GM12878 (cell line): ENCODE measurements around the gene MAD1L1. TPM values are rescaled to one million over a fixed set of nuclear protein-coding genes. Genes with fewer than 3 reads are reported as not detected.

Experiments used
- ATAC-seq: fragments of 200-7000 bp; cut with Tn5 transposase; 3 replicates; pipeline ENCODE4 v1.9.1; 2020; ENCODE audit warnings: mild to moderate bottlenecking, moderate library complexity
- BruUV-seq: library from RNA; stranded (reverse); fragments of 400-500 nt; replicated peaks from 2 replicates; lab custom pipeline; 2021; lab: Mats Ljungman, UMichigan
- CTCF ChIA-PET: fragments of 300-600 bp; sonication (Branson Sonifier 250); formaldehyde crosslinking; extraction: SDS; loops from one replicate; lab custom pipeline; 2021; ENCODE audit warnings: inconsistent platforms; lab: Yijun Ruan, JAX
- POLR2A ChIA-PET: fragments of 350-600 bp; formaldehyde crosslinking; extraction: SDS; loops from one replicate; lab custom pipeline; 2021; ENCODE audit warnings: inconsistent platforms; lab: Charles Lee
- RAD21 ChIA-PET: fragments of 300-600 bp; sonication (Branson Sonifier 250); formaldehyde crosslinking; loops from one replicate; lab custom pipeline; 2023; ENCODE audit warnings: antibody characterized with exemption; ENCODE audit not compliant: unreplicated experiment; lab: Charles Lee
- SMC1A ChIA-PET: fragments of 300-600 bp; sonication (Branson Sonifier 250); formaldehyde crosslinking; loops from one replicate; lab custom pipeline; 2023; ENCODE audit not compliant: unreplicated experiment, uncharacterized antibody; lab: Charles Lee
- DNase-seq: peaks from one replicate; pipeline ENCODE4 v3.0.0-alpha.2; 2011; ENCODE audit warnings: low read depth, low spot score
- FAIRE-seq: peaks from 3 replicates; lab custom pipeline; 2011; peaks lifted over from hg19 to GRCh38; lab: Jason Lieb, UNC
- H2AFZ ChIP-seq: 2 replicates; pipeline ENCODE4 v1.6.0; 2011; ENCODE audit warnings: low read depth, low read length, control low read depth; ENCODE audit not compliant: control insufficient read depth
- H3K27ac ChIP-seq: 2 replicates; pipeline ENCODE4 v1.5.1; 2011; ENCODE audit warnings: control low read depth; ENCODE audit not compliant: control insufficient read depth, insufficient read depth
- H3K27me3 ChIP-seq, 2 experiments: replicated peaks in 1 of 2; 2 replicates each; pipeline versions ENCODE4 v1.6.0 to v1.6.1; 2011; ENCODE audit warnings: low read length in 1 of 2; ENCODE audit not compliant: control insufficient read depth in 2 of 2, insufficient read depth in 2 of 2
- H3K36me3 ChIP-seq, 2 experiments: 2 replicates each; pipeline ENCODE4 v1.5.1; 2011; ENCODE audit warnings: low read length in 1 of 2; ENCODE audit not compliant: control insufficient read depth in 2 of 2, insufficient read depth in 2 of 2
- H3K4me1 ChIP-seq: 2 replicates; pipeline ENCODE4 v1.6.1; 2011; ENCODE audit warnings: mild to moderate bottlenecking, low read length, moderate library complexity, mixed read lengths; ENCODE audit not compliant: control insufficient read depth, insufficient read depth
- H3K4me2 ChIP-seq: 2 replicates; pipeline ENCODE4 v1.6.0; 2011; ENCODE audit warnings: control low read depth; ENCODE audit not compliant: control insufficient read depth, insufficient read depth
- H3K4me3 ChIP-seq: fragments of 200-600 bp; sonication (generic); 2 replicates; pipeline ENCODE4 v1.5.1; 2016
- H3K79me2 ChIP-seq: 2 replicates; pipeline ENCODE4 v1.6.0; 2011; ENCODE audit warnings: low read length; ENCODE audit not compliant: control insufficient read depth, insufficient read depth
- H3K9ac ChIP-seq: 2 replicates; pipeline ENCODE4 v1.8.0; 2011; ENCODE audit warnings: low read length, control low read depth, mixed read lengths; ENCODE audit not compliant: control insufficient read depth, insufficient read depth
- H3K9me3 ChIP-seq: replicated peaks from 3 replicates; pipeline ENCODE4 v1.5.1; 2011; ENCODE audit warnings: mild to moderate bottlenecking, low read length; ENCODE audit not compliant: control insufficient read depth, insufficient read depth
- H4K20me1 ChIP-seq: 2 replicates; pipeline ENCODE4 v1.6.0; 2011; ENCODE audit not compliant: control insufficient read depth, insufficient read depth
- ATF7 ChIP-seq: fragments of 450-650 bp; IDR thresholded peaks from 2 replicates; pipeline ENCODE4 v1.6.1; 2016; ENCODE audit warnings: low read depth, mild to moderate bottlenecking
- CBFB ChIP-seq: IDR thresholded peaks from 2 replicates; pipeline ENCODE4 v1.6.1; 2016; ENCODE audit warnings: antibody characterized with exemption, low read depth
- GATAD2B ChIP-seq: fragments of 450-650 bp; conservative IDR thresholded peaks from 2 replicates; pipeline ENCODE4 v1.6.1; 2017; ENCODE audit warnings: low read depth, mild to moderate bottlenecking, moderate library complexity
- MEF2A ChIP-seq: IDR thresholded peaks from 2 replicates; pipeline ENCODE4 v1.6.1; 2011; ENCODE audit warnings: low read depth, mild to moderate bottlenecking, low read length, moderate library complexity; ENCODE audit not compliant: insufficient read depth
- PAX5 ChIP-seq: IDR thresholded peaks from 2 replicates; pipeline ENCODE4 v1.6.1; 2011; ENCODE audit warnings: low read depth, low read length, borderline replicate concordance
- PML ChIP-seq: IDR thresholded peaks from 2 replicates; pipeline ENCODE4 v1.6.1; 2012; ENCODE audit warnings: low read length, inconsistent platforms
- POLR2A ChIP-seq: IDR thresholded peaks from 2 replicates; pipeline ENCODE4 v1.6.1; 2011; ENCODE audit warnings: low read depth, mild to moderate bottlenecking, low read length
- WGBS: methylation state at CpG from one replicate; pipeline ENCODE4 v1.1.6; 2016; ENCODE audit warnings: low lambda C conversion rate; ENCODE audit not compliant: insufficient replicate concordance, insufficient coverage; ENCODE audit errors: missing lambda C conversion rate; 5-methylcytosine and 5-hydroxymethylcytosine counted together
- in situ Hi-C: fragments of 300-500 bp; cut with MboI; formaldehyde crosslinking; loops from 9 replicates; pipeline ENCODE4 v1.14.3; 2018; ENCODE audit warnings: mixed read lengths
- intact Hi-C: fragments of 100-400 bp; cut with micrococcal nuclease; formaldehyde crosslinking; loops from one replicate; pipeline ENCODE4 v1.14.2; 2022; ENCODE audit not compliant: unreplicated experiment
- polyA plus RNA-seq, 11 experiments: library from polyadenylated mRNA; depleted of rRNA in 4 of 11; unstranded in 6 of 11; stranded (reverse) in 5 of 11; fragments of >200 nt; fragmentation: Nextera tagmentation in 4 of 11; fragmentation: Illumina TruSeq in 1 of 11; extraction: Ambion mirVana in 4 of 11; extraction: Trizol in 1 of 11; gene quantifications; 1 replicate in 1 of 11; 2 replicates in 10 of 11; pipeline versions ENCODE4 v1.2.1 to v1.2.3, GENCODE V29; 2011 to 2016; ENCODE audit warnings: inconsistent platforms in 2 of 11, missing spikeins in 2 of 11, low read depth in 1 of 11
- total RNA-seq, 4 experiments: library from RNA; depleted of rRNA in 3 of 4; stranded (reverse); fragments of >200 nt in 3 of 4; fragmentation: Illumina TruSeq in 1 of 4; extraction: Trizol in 1 of 4; gene quantifications; 2 replicates each; pipeline versions ENCODE4 v1.2.1 to v1.2.3, GENCODE V29; 2013 to 2021
- TF ChIP-seq, protein P1 (sequence below): IDR thresholded peaks from 2 replicates; pipeline ENCODE4 v1.6.1; 2011; ENCODE audit warnings: borderline replicate concordance, low read depth, mild to moderate bottlenecking, moderate library complexity, low read length; ENCODE audit not compliant: insufficient read depth, poor library complexity, severe bottlenecking

MAD1L1 gene
- total and polyA plus RNA-seq, 10 of the 15 experiments (the other 5 are each of a cell fraction or from before 2014, with no cell fraction given): 2.2 to 76.8 (median 38.3) TPM

DNA sequence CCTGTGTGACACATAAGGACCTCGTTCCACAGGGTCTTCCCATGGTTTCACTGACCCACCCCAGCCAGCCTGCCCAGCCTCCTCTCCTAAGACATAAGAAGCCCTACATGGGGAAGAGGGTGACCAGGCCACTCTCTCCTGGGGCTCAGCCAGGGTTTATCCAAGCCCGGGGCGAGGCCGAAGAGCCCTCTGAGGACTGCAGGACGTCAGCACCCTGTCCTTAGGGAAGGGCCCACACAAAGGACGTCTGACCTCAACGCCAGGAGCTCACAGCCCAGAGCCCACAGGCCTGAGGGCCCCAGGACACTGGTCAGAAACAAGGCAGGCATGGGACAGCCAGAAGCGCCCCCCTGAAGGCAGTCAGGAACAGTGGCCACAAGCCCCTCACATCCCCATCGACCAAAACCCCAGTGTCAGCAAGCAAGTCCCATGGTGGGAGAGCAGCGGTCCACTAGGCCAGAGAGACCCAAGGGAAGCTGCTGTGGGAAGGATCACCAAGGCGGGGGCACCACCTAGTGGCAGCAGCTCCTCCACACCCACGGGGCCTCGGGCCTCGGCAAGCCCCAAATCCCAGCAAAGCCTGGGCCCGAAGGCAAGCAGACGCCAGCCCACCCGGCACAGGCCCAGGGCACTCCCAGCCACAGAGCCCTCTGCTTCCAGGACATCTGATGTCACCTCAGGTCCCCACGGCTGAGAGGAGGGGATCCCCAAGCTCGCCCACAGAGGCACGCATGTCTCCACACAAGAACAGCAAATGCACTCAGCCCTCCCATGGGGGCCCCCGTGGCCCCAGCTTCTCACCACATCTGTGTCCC, 23.4 kb downstream of the MAD1L1 start (continued):
- TF ChIP-seq, protein P1, sequence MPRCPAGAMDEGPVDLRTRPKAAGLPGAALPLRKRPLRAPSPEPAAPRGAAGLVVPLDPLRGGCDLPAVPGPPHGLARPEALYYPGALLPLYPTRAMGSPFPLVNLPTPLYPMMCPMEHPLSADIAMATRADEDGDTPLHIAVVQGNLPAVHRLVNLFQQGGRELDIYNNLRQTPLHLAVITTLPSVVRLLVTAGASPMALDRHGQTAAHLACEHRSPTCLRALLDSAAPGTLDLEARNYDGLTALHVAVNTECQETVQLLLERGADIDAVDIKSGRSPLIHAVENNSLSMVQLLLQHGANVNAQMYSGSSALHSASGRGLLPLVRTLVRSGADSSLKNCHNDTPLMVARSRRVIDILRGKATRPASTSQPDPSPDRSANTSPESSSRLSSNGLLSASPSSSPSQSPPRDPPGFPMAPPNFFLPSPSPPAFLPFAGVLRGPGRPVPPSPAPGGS: peak; percentile 47
- TF ChIP-seq GATAD2B (peak; percentile 51; the same call in 1 of the 2 replicates), ATF7 (peak; percentile 26; the same call in 1 of the 2 replicates), MEF2A (0 out of 2 replicates have a peak, but pooled peaks have one; percentile 2), POLR2A (0 out of 2 replicates have a peak, but pooled peaks have one; percentile 10), CBFB (peak; percentile 44; the same call in 1 of the 2 replicates), PAX5 (peak; percentile 76; the same call in 1 of the 2 replicates)

DNA sequence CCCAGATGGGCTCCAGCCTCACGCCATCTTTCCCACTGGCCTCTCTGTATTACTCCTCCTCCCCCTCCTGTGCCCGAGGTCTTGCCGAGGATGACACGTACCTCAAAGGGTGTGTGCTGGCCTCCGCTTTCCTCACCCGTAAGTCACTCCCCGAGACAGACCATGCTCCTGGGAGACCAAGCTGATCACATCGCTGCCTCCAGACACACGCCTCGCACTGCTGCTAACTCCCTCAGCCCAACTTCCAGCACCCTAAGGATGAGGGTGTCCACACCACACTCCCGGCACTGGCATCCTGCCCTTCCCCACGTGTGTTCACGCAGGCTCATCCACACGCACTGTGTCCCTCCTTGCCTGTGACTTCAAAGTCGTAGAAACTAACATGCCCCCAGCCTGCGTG, 24.0 kb downstream of the MAD1L1 start:
- SMC1A ChIA-PET: interaction anchor here (1.3 to 3.0 kb wide), 5 partner anchors 13 to 139 kb away, joined by 6 to 14 read pairs (median 7); no protein-coding TSS in a partner anchor
- CTCF ChIA-PET: interaction anchor here (1.0 to 5.3 kb wide), 13 partner anchors 8 to 630 kb away, joined by 3 to 45 read pairs (median 4); no protein-coding TSS in a partner anchor
- Histone ChIP-seq H3K4me2 (no peak overlapping the region), H3K9ac (no peak overlapping the region), H2AFZ (no peak overlapping the region), H3K27ac (no peak overlapping the region), H4K20me1 (no peaks in the 10 kb centered on the region), H3K27me3 (no peaks in the 10 kb centered on the region)
- FAIRE-seq (no peak), DNase-seq (no peak)
- RAD21 ChIA-PET: interaction anchor here (1.0 to 2.5 kb wide), 6 partner anchors 43 to 396 kb away, joined by 3 to 23 read pairs (median 7); no protein-coding TSS in a partner anchor
- 82% methylated on average over 16 of the region's 16 CpGs for WGBS
- intact Hi-C loops: loop anchor here (1.0 to 10.0 kb wide), 4 partner anchors 140 to 630 kb away; no protein-coding TSS in a partner anchor
- 0 out of 2 replicates have a peak, but pooled peaks have one; percentile 14 for TF ChIP-seq POLR2A
- TF ChIP-seq PML: no peak
- TF ChIP-seq, all 136 proteins: peak for 1
- no TSS peak for BruUV-seq
- ATAC-seq: no peak
- in situ Hi-C loops: no loop called here
- H3K79me2 ChIP-seq: peaks cover 3% of the 10 kb centered on the region
- no peaks in the 10 kb centered on the region for H3K9me3 ChIP-seq
- peaks cover 18% of the 10 kb centered on the region for H3K4me1 ChIP-seq
- no peak overlapping the region for H3K4me3 ChIP-seq
- peaks cover 16 to 33% of the 10 kb centered on the region in 2 experiments for H3K36me3 ChIP-seq
- POLR2A ChIA-PET: interaction anchor here (0.8 to 1.2 kb wide), 2 partner anchors 26 to 43 kb away, joined by 3 read pairs; no protein-coding TSS in a partner anchor
